Right lung (tissue), 5 donors: Measurements from ENCODE around the gene MGAT4B. TPM values are rescaled to one million over a fixed set of nuclear protein-coding genes. Genes with fewer than 3 reads are reported as not detected.

ENCODE experiments used
- DNase-seq, 2 donors: peaks; one replicate each; pipeline ENCODE4 v3.0.0-alpha.2; 2013
- polyA plus RNA-seq, 5 donors: library from polyadenylated mRNA; unstranded; fragments of 120-200 nt; gene quantifications; one replicate each; pipeline versions ENCODE4 v1.2.1 to v1.2.3, GENCODE V29; 2013; ENCODE audit warnings: inconsistent platforms in 1 of 5, low replicate concordance in 1 of 5; ENCODE audit not compliant: insufficient read length in 5 of 5, insufficient read depth in 1 of 5

MGAT4B gene
- polyA plus RNA-seq, 5 donors: 84.5 to 115 (median 96.8) TPM

- no peak for DNase-seq
Observed at GRCh38 chr5:179747811-179748210, 58.9 kb downstream of the MGAT4B start.

Other genes starting within 250 kb of the MGAT4B start
- 1,000 to 10,000 TPM; 1,262 to 1,948 (median 1,836) TPM for gene HNRNPH1, start 183.2 kb downstream of the MGAT4B start, polyA plus RNA-seq
- 1 to 10 TPM in 1 of 5 donors, under 1 TPM in 4; 0.28 to 1.1 (median 0.77) TPM for gene CBY3, start 125.8 kb downstream of the MGAT4B start, polyA plus RNA-seq
- gene CANX, start 107.9 kb downstream of the MGAT4B start, polyA plus RNA-seq: 100 to 1,000 TPM; 301 to 471 (median 437) TPM
- 10 to 100 TPM; 39.2 to 46.4 (median 43.1) TPM for gene MAML1, start 74.0 kb downstream of the MGAT4B start, polyA plus RNA-seq
- gene LTC4S, start 12.9 kb downstream of the MGAT4B start, polyA plus RNA-seq: 10 to 100 TPM in 1 of 5 donors, 1 to 10 TPM in 4; 3.0 to 10.5 (median 4.4) TPM
- 100 to 1,000 TPM in 2 of 5 donors, 10 to 100 TPM in 3; 68.4 to 113 (median 97.1) TPM for gene SQSTM1, start 14.0 kb upstream of the MGAT4B start, polyA plus RNA-seq
- 10 to 100 TPM; 38.9 to 53.4 (median 43.3) TPM for gene MRNIP, start 52.0 kb upstream of the MGAT4B start, polyA plus RNA-seq
- gene TBC1D9B, start 101.0 kb upstream of the MGAT4B start, polyA plus RNA-seq: 100 to 1,000 TPM in 1 of 5 donors, 10 to 100 TPM in 4; 76.3 to 100 (median 89.1) TPM